Iris pigment epithelial cell (primary cell): ENCODE data around the gene ISM1.
A peak's percentile ranks its signal among the peaks of the same experiment; 100 is the strongest.
"Not testable (repeated sequence)": the region's sequence is repeated elsewhere in the genome, so short reads cannot be mapped to it uniquely, and the experiment has no call there.

Experiments used
- DNase-seq: peaks from one replicate; pipeline ENCODE4 v3.0.0-alpha.2; 2011; ENCODE audit warnings: low read depth

ISM1 gene

GRCh38 chr20:13221673-13222318 is 722 bp downstream of the ISM1 start:
- DNase-seq, result peak; percentile 68

- DNase-seq, result no peak
Measured at GRCh38 chr20:13222319-13222716, 1.2 kb downstream of the ISM1 start.

GRCh38 chr20:13223736-13224520 is 2.9 kb downstream of the ISM1 start:
- no peak for DNase-seq

GRCh38 chr20:13226367-13226766 is 5.3 kb downstream of the ISM1 start:
- no peak for DNase-seq

GRCh38 chr20:13228771-13229170 is 7.7 kb downstream of the ISM1 start:
- DNase-seq, result no peak

- no peak for DNase-seq
Measured at GRCh38 chr20:13229538-13229937, 8.5 kb downstream of the ISM1 start.

GRCh38 chr20:13231031-13231752 is 10.1 kb downstream of the ISM1 start:
- DNase-seq, result no peak

- DNase-seq, result no peak
Measured at GRCh38 chr20:13232999-13233398, 11.9 kb downstream of the ISM1 start.

- DNase-seq, result no peak
Measured at GRCh38 chr20:13234961-13235360, 13.9 kb downstream of the ISM1 start.

- DNase-seq, result not testable (repeated sequence)
Measured at GRCh38 chr20:13236360-13236759, 15.3 kb downstream of the ISM1 start.

- DNase-seq, result no peak
Measured at GRCh38 chr20:13236990-13237720, 16.1 kb downstream of the ISM1 start.

GRCh38 chr20:13238001-13238653 is 17.1 kb downstream of the ISM1 start:
- no peak for DNase-seq

- DNase-seq, result no peak
Measured at GRCh38 chr20:13243826-13244376, 22.8 kb downstream of the ISM1 start.

GRCh38 chr20:13245250-13245723 is 24.2 kb downstream of the ISM1 start:
- no peak for DNase-seq

GRCh38 chr20:13249118-13249797 is 28.2 kb downstream of the ISM1 start:
- no peak for DNase-seq

- no peak for DNase-seq
Measured at GRCh38 chr20:13249798-13250170, 28.7 kb downstream of the ISM1 start.

- no peak for DNase-seq
Measured at GRCh38 chr20:13250251-13250650, 29.2 kb downstream of the ISM1 start.

GRCh38 chr20:13251106-13251903 is 30.2 kb downstream of the ISM1 start:
- DNase-seq, result no peak

GRCh38 chr20:13251904-13252297 is 30.8 kb downstream of the ISM1 start:
- DNase-seq, result no peak

GRCh38 chr20:13255356-13255755 is 34.3 kb downstream of the ISM1 start:
- no peak for DNase-seq
